Pancreas (tissue), 10 donors: Measurements from ENCODE around the gene BLVRB. TPM values are rescaled to one million over a fixed set of nuclear protein-coding genes. Genes with fewer than 3 reads are reported as not detected.

Source experiments
- ATAC-seq, 4 donors: fragments of 200-7000 bp; cut with Tn5 transposase; one replicate each; pipeline versions ENCODE4 v1.8.0 to v1.9.1; 2020; ENCODE audit warnings: mild to moderate bottlenecking in 4 of 4, moderate library complexity in 4 of 4
- DNase-seq, 6 donors: peaks; one replicate each; pipeline ENCODE4 v3.0.0-alpha.2; 2020
- FAIRE-seq: peaks from 2 replicates; lab custom pipeline; 2012; peaks lifted over from hg19 to GRCh38; lab: Jason Lieb, UNC
- H3K27ac ChIP-seq, 4 donors: fragments of 200-600 bp; sonication (generic); 1 replicate in 3 of 4; 2 replicates in 1 of 4; pipeline versions ENCODE4 v1.5.0 to v1.8.0; 2020
- H3K27me3 ChIP-seq, 4 donors: fragments of 200-600 bp; one replicate each; pipeline ENCODE4 v1.8.0; 2021
- H3K36me3 ChIP-seq, 3 donors: fragments of 200-600 bp; sonication (generic) in 1 of 3; one replicate each; pipeline versions ENCODE4 v1.5.0 to v1.8.0; 2020 to 2021
- H3K4me1 ChIP-seq, 3 donors: fragments of 200-600 bp; one replicate each; pipeline ENCODE4 v1.8.0; 2021
- H3K4me3 ChIP-seq, 4 donors: fragments of 200-600 bp; sonication (generic) in 2 of 4; one replicate each; pipeline versions ENCODE4 v1.5.0 to v1.8.0; 2020 to 2021
- H3K9me3 ChIP-seq, 4 donors: fragments of 200-600 bp; one replicate each; pipeline ENCODE4 v1.8.0; 2021
- WGBS, 2 donors: extraction: QIAGEN DNeasy Blood & Tissue Kit; methylation state at CpG; one replicate each; pipeline ENCODE4 v1.1.7; 2013; 5-methylcytosine and 5-hydroxymethylcytosine counted together
- intact Hi-C, 3 donors: fragments of 100-400 bp; cut with DNase I; formaldehyde crosslinking; loops; one replicate each; pipeline versions ENCODE4 v1.11.1 to v1.14.2; 2022
- polyA plus RNA-seq, 2 donors: library from polyadenylated mRNA; stranded (reverse); fragments of 200-250 nt; gene quantifications; one replicate each; pipeline ENCODE4 v1.2.3, GENCODE V29; 2013
- total RNA-seq, 6 donors: library from RNA; stranded (reverse); fragmentation: NEBNext Ultra II Directional in 4 of 6; extraction: Animal tissue kit (Norgen Biotek cat#: 25700) in 4 of 6; gene quantifications; one replicate each; pipeline versions ENCODE4 v1.2.1 to v1.2.4, GENCODE V29; 2021 to 2023
- TF ChIP-seq, protein P1 (sequence below), 4 donors: fragments of 200-600 bp; sonication (generic) in 3 of 4; IDR thresholded peaks; one replicate each; pipeline versions ENCODE4 v1.5.0 to v1.8.0; 2021; ENCODE audit warnings: antibody characterized with exemption in 4 of 4
- donor health status: healthy with polysubstance abuse.
- donor health status: DM: no; HTN: no; CAD: no; lungs with moderate emphysema.
- donor health status: DM: no; HTN: no; CAD: no.
- donor health status: control.
- donor health status: control.
- donor health status: Bipolar disorder and iron deficiency.
- donor health status: DM: yes; HTN: yes; CAD: no.
- donor health status: DM: no; HTN: no; CAD: no.
- donor health status: DM: no; HTN: no; CAD: no.
- donor health status: DM: yes; HTN: yes; CAD: no.

BLVRB gene
- total and polyA plus RNA-seq, 8 donors = 24.1 to 49.4 (median 37.4) TPM

DNA sequence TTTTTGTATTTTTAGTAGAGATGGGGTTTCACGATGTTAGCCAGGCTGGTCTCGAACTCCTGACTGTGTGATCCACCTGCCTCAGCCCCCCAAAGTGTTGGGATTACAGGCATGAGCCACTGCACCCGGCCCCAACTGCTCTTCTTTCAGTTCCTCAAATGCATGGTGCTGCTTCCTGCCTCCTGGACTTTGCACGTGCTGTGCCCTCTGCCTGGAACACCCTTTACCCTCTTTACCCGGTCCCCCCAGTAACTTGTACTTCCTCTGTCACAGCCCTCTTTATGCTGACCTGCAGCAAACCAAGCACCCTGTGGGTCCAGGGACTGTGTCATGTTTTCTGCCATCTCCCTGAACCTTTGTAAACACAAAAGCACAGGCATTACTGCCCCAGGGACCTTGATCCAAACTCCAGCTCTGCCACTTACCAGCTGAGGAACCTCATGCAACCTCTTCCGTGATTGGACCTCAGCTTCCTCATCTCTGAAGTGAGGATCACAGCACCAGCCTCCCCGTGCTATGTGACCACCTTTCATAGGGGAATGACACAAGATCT is 3.8 kb downstream of the BLVRB start:
- Histone ChIP-seq H3K36me3 (no peaks in the 10 kb centered on the region), H3K27me3 (no peaks in the 10 kb centered on the region), H3K4me1 (peaks cover 3 to 19% (median 4%) of the 10 kb centered on the region in 3 donors), H3K9me3 (no peaks in the 10 kb centered on the region), H3K4me3 (no peak overlapping the region), H3K27ac (no peak overlapping the region)
- ATAC-seq (no peak), FAIRE-seq (no peak), DNase-seq (peak in 2 of 6 donors; percentile 16 to 41)
- intact Hi-C loops = no loop called here
- 80% methylated on average over 7 of the region's 7 CpGs for WGBS, 2 donors
- TF ChIP-seq, protein P1, sequence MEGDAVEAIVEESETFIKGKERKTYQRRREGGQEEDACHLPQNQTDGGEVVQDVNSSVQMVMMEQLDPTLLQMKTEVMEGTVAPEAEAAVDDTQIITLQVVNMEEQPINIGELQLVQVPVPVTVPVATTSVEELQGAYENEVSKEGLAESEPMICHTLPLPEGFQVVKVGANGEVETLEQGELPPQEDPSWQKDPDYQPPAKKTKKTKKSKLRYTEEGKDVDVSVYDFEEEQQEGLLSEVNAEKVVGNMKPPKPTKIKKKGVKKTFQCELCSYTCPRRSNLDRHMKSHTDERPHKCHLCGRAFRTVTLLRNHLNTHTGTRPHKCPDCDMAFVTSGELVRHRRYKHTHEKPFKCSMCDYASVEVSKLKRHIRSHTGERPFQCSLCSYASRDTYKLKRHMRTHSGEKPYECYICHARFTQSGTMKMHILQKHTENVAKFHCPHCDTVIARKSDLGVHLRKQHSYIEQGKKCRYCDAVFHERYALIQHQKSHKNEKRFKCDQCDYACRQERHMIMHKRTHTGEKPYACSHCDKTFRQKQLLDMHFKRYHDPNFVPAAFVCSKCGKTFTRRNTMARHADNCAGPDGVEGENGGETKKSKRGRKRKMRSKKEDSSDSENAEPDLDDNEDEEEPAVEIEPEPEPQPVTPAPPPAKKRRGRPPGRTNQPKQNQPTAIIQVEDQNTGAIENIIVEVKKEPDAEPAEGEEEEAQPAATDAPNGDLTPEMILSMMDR (IDR thresholded peaks at IDR 0.05) = no peak

DNA sequence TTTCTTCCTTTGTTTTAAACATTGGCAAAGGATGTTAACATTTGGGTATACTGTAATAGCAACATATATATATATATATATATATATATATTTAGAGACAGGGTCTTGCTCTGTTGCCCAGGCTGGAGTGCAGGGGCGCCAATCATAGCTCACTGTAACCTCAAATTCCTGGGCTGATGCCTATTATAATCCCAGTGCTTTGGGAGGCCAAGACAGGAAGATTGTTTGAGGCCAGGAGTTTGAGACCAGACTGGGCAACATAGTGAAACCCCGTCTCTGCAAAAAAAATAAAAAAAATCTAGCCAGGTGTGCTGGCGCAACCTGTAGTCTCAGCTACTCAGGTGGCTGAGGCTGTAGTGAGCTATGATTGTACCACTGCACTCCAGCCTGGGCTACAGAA is 5.4 kb downstream of the BLVRB start:
- no peak overlapping the region for H3K27ac ChIP-seq
- WGBS, 2 donors = 79 to 80% methylated on average over 3 of the region's 3 CpGs

DNA sequence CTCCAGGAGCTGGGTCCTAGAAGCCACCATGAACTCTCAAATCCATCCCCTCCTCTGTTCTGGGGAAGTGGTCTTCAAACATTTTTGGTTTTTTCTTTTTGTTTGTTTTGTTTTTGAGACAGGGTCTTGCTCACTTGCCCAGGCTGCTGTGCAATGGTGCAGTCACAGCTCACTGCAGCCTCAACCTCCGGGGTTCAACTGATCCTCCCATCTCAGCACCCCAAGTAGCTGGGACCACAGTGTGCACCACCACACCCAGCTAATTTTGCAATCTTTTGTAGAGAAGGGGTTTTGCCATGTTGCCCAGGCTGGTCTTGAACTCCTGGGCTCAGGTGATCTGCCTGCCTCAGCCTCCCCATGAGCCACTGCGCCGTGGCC is 7.0 kb downstream of the BLVRB start:
- FAIRE-seq = no peak
- no peaks in the 10 kb centered on the region for H3K4me1 ChIP-seq
- 95 to 98% methylated on average over 3 of the region's 3 CpGs for WGBS, 2 donors
- TF ChIP-seq, protein P1 (IDR thresholded peaks at IDR 0.05) = no peak
- H3K36me3 ChIP-seq = no peaks in the 10 kb centered on the region
- DNase-seq = no peak
- no peaks in the 10 kb centered on the region for H3K9me3 ChIP-seq
- no peak overlapping the region for H3K27ac ChIP-seq
- ATAC-seq = no peak
- H3K4me3 ChIP-seq = no peak overlapping the region
- intact Hi-C loops = no loop called here
- H3K27me3 ChIP-seq = no peaks in the 10 kb centered on the region

More for the DNA sequence above, 5.4 kb downstream of the BLVRB start:
- Histone ChIP-seq H3K27me3 (no peaks in the 10 kb centered on the region), H3K9me3 (no peaks in the 10 kb centered on the region), H3K4me1 (peaks cover 3 to 13% (median 4%) of the 10 kb centered on the region in 3 donors), H3K4me3 (no peak overlapping the region), H3K36me3 (no peaks in the 10 kb centered on the region)
- intact Hi-C loops = no loop called here
- no peak for FAIRE-seq
- ATAC-seq = no peak
- DNase-seq = no peak
- TF ChIP-seq, protein P1 (IDR thresholded peaks at IDR 0.05) = no peak

GRCh38 chr19:40457953-40458596 is 7.5 kb downstream of the BLVRB start:
- ATAC-seq (peak in 1 of 4 donors; percentile 21), DNase-seq (peak in 1 of 6 donors; percentile 67), FAIRE-seq (no peak)

More at GRCh38 chr19:40457953-40458596, 7.5 kb downstream of the BLVRB start:
- H3K27ac ChIP-seq = no peak overlapping the region
- H3K27me3 ChIP-seq = no peaks in the 10 kb centered on the region
- intact Hi-C loops = no loop called here
- WGBS, 2 donors = 86 to 91% methylated on average over 17 to 27 of the region's 27 CpGs
- TF ChIP-seq, protein P1 (IDR thresholded peaks at IDR 0.05) = no peak
- no peak overlapping the region for H3K4me3 ChIP-seq
- no peaks in the 10 kb centered on the region for H3K36me3 ChIP-seq
- H3K4me1 ChIP-seq = no peaks in the 10 kb centered on the region
- H3K9me3 ChIP-seq = no peaks in the 10 kb centered on the region
